SK-N-SH (cell line): ENCODE measurements around the gene SIGLEC12.

Experiments used
- CTCF ChIP-seq: fragments of 200-600 bp; sonication (generic); IDR thresholded peaks from 2 replicates; pipeline ENCODE4 v1.6.1; 2017; ENCODE audit warnings: antibody characterized with exemption, mild to moderate bottlenecking, moderate library complexity
- EZH2phosphoT487 ChIP-seq: fragments of 200-600 bp; sonication (generic); IDR thresholded peaks from 2 replicates; pipeline ENCODE4 v1.6.1; 2017; ENCODE audit warnings: low read depth, mixed run types, mild to moderate bottlenecking, antibody characterized with exemption, moderate library complexity, borderline replicate concordance
- POLR2AphosphoS5 ChIP-seq: IDR thresholded peaks from 2 replicates; pipeline ENCODE4 v1.6.1; 2012; ENCODE audit warnings: low read depth, low read length
- RAD21 ChIP-seq: IDR thresholded peaks from 2 replicates; pipeline ENCODE4 v1.6.1; 2012; ENCODE audit warnings: mild to moderate bottlenecking, low read length
- RFX5 ChIP-seq: IDR thresholded peaks from 2 replicates; pipeline ENCODE4 v1.6.1; 2012; ENCODE audit warnings: mild to moderate bottlenecking, improper control_type of control experiment, low read length
- TAF1 ChIP-seq: IDR thresholded peaks from 2 replicates; pipeline ENCODE4 v1.6.1; 2012; ENCODE audit warnings: low read depth, mild to moderate bottlenecking, low read length, moderate library complexity, borderline replicate concordance
- YY1 ChIP-seq: IDR thresholded peaks from 2 replicates; pipeline ENCODE4 v1.4.0; 2012; ENCODE audit warnings: low read depth, mild to moderate bottlenecking
- ZBTB33 ChIP-seq: IDR thresholded peaks from 2 replicates; pipeline ENCODE4 v1.4.0; 2012; ENCODE audit warnings: low read depth, borderline replicate concordance

GRCh38 chr19:51491586-51491985 is 10.0 kb downstream of the SIGLEC12 start:
- TF ChIP-seq CTCF: no peak
- TF ChIP-seq RAD21: no peak
- no peak for TF ChIP-seq ZBTB33
- no peak for TF ChIP-seq EZH2phosphoT487
- no peak for TF ChIP-seq TAF1
- no peak for TF ChIP-seq RFX5
- TF ChIP-seq YY1: no peak
- TF ChIP-seq POLR2AphosphoS5: no peak
